HL-60 (cell line): ENCODE results near the gene STK25.
"Not testable (repeated sequence)": the region's sequence is repeated elsewhere in the genome, so short reads cannot be mapped to it uniquely, and the experiment has no call there.

Source experiments
- DNase-seq, 2 experiments: peaks; one replicate each; pipeline ENCODE4 v3.0.0-alpha.2; 2010 to 2020; ENCODE audit warnings: low read depth in 1 of 2, low spot score in 1 of 2
- H3K27ac ChIP-seq: fragments of 250-450 bp; sonication (Bioruptor Pico); replicated peaks from 2 replicates; pipeline ENCODE4 v1.5.1; 2020; ENCODE audit warnings: mild to moderate bottlenecking, moderate library complexity
- H3K27me3 ChIP-seq: fragments of 250-450 bp; sonication (Bioruptor Pico); 2 replicates; pipeline ENCODE4 v1.5.1; 2021; ENCODE audit warnings: mild to moderate bottlenecking, moderate library complexity; ENCODE audit not compliant: insufficient read depth, poor library complexity, severe bottlenecking
- H3K4me3 ChIP-seq: replicated peaks from 2 replicates; pipeline ENCODE4 v1.5.1; 2011; ENCODE audit warnings: mild to moderate bottlenecking, control low read depth, low read length; ENCODE audit not compliant: insufficient read depth
- GABPA ChIP-seq: IDR thresholded peaks from 2 replicates; pipeline ENCODE4 v1.6.1; 2012; ENCODE audit warnings: low read depth
- POLR2AphosphoS5 ChIP-seq: IDR thresholded peaks from 2 replicates; pipeline ENCODE4 v1.6.1; 2012; ENCODE audit warnings: low read depth
- SPI1 ChIP-seq: IDR thresholded peaks from 2 replicates; pipeline ENCODE4 v1.6.1; 2012; ENCODE audit warnings: low read depth, mild to moderate bottlenecking, borderline replicate concordance
- TF ChIP-seq, protein P1 (sequence below): IDR thresholded peaks from one replicate; pipeline ENCODE4 v1.5.1; 2011; ENCODE audit warnings: low read length, control low read depth, inconsistent platforms; ENCODE audit not compliant: insufficient read depth
- TF ChIP-seq, protein P2 (sequence below): IDR thresholded peaks from 2 replicates; pipeline ENCODE4 v1.6.1; 2012; ENCODE audit warnings: low read depth; ENCODE audit not compliant: insufficient replicate concordance

STK25 gene

DNA sequence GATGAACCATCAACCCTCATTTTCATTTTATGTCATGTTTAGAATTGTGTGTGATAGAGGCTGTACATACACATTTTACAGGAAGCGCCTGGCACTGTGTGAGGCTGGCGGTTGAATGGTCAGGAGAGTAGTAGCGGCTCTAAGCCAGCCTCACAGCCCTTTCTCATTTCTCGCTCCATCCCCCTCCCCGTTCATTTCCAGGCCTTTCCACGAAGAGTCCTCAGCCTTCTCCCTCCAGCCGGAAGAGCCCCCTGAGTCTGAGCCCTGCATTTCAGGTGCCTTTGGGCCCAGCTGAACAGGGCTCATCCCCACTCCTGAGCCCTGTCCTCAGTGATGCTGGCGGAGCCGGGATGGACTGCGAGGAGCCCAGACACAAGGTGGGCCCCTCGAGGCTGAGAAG, 51.8 kb downstream of the STK25 start:
- H3K4me3 ChIP-seq, result no peak overlapping the region
- no peak for TF ChIP-seq SPI1
- no peak for TF ChIP-seq GABPA
- TF ChIP-seq POLR2AphosphoS5, result no peak
- TF ChIP-seq, protein P1, sequence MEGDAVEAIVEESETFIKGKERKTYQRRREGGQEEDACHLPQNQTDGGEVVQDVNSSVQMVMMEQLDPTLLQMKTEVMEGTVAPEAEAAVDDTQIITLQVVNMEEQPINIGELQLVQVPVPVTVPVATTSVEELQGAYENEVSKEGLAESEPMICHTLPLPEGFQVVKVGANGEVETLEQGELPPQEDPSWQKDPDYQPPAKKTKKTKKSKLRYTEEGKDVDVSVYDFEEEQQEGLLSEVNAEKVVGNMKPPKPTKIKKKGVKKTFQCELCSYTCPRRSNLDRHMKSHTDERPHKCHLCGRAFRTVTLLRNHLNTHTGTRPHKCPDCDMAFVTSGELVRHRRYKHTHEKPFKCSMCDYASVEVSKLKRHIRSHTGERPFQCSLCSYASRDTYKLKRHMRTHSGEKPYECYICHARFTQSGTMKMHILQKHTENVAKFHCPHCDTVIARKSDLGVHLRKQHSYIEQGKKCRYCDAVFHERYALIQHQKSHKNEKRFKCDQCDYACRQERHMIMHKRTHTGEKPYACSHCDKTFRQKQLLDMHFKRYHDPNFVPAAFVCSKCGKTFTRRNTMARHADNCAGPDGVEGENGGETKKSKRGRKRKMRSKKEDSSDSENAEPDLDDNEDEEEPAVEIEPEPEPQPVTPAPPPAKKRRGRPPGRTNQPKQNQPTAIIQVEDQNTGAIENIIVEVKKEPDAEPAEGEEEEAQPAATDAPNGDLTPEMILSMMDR, result no peak
- TF ChIP-seq, protein P2, sequence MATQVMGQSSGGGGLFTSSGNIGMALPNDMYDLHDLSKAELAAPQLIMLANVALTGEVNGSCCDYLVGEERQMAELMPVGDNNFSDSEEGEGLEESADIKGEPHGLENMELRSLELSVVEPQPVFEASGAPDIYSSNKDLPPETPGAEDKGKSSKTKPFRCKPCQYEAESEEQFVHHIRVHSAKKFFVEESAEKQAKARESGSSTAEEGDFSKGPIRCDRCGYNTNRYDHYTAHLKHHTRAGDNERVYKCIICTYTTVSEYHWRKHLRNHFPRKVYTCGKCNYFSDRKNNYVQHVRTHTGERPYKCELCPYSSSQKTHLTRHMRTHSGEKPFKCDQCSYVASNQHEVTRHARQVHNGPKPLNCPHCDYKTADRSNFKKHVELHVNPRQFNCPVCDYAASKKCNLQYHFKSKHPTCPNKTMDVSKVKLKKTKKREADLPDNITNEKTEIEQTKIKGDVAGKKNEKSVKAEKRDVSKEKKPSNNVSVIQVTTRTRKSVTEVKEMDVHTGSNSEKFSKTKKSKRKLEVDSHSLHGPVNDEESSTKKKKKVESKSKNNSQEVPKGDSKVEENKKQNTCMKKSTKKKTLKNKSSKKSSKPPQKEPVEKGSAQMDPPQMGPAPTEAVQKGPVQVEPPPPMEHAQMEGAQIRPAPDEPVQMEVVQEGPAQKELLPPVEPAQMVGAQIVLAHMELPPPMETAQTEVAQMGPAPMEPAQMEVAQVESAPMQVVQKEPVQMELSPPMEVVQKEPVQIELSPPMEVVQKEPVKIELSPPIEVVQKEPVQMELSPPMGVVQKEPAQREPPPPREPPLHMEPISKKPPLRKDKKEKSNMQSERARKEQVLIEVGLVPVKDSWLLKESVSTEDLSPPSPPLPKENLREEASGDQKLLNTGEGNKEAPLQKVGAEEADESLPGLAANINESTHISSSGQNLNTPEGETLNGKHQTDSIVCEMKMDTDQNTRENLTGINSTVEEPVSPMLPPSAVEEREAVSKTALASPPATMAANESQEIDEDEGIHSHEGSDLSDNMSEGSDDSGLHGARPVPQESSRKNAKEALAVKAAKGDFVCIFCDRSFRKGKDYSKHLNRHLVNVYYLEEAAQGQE, result no peak
- DNase-seq, result no peak
- H3K27me3 ChIP-seq, result peaks cover 33% of the 10 kb centered on the region
- H3K27ac ChIP-seq, result no peak overlapping the region

DNA sequence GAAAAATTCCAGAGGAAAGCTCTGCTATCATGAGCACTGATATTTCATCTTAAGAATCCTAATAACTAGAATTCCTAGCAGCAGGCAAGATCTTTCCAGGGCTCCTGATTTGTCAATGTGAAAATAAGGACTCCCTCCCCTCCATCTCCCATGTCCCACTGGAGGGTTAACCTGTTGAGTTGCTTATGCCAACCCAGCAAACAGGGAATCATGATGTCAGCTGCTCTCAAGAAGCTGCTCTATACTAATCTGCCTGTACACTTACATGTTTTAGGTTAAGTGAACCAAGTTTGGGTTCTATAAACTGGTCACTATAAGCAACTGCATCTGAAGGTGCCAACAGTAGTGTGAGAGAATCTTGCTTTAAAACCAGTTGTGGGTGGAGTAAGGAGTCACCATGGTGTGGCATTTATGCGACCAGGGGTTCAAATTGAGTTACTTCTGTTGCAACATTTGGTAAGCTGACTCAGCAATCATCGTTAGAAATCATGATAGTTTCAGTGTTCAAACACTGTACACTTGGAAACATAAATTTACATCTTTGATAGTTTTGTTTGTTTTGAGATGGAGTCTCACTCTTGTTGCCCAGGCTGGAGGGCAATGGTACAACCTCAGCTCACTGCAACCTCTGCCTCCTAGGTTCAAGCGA, 53.4 kb downstream of the STK25 start:
- no peak for TF ChIP-seq SPI1
- TF ChIP-seq, protein P1, result no peak
- TF ChIP-seq POLR2AphosphoS5, result no peak
- no peak for TF ChIP-seq GABPA
- TF ChIP-seq, protein P2, result no peak
- no peak overlapping the region for H3K4me3 ChIP-seq
- H3K27me3 ChIP-seq, result peaks cover 37% of the 10 kb centered on the region
- no peak for DNase-seq
- no peak overlapping the region for H3K27ac ChIP-seq

DNA sequence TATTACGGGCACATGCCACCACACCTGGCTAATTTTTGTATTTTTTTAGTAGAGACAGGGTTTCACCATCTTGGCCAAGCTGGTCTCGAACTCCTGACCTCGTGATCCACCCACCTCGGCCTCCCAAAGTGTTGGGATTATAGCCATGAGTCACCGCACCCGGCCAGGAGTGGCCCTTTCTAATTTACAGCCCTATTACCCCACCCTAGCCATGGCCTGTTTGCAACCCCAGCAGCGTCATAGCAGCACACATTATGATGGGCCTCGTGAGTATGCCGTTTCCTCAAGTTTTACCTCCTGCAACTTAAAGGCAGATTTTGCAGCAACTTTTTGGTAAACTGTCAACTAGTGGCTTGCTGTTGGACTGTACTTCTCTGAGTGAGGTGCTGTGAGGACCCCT, 54.5 kb downstream of the STK25 start:
- not testable (repeated sequence) for H3K27ac ChIP-seq, H3K4me3 ChIP-seq, DNase-seq
- H3K27me3 ChIP-seq, result peaks cover 38% of the 10 kb centered on the region

DNA sequence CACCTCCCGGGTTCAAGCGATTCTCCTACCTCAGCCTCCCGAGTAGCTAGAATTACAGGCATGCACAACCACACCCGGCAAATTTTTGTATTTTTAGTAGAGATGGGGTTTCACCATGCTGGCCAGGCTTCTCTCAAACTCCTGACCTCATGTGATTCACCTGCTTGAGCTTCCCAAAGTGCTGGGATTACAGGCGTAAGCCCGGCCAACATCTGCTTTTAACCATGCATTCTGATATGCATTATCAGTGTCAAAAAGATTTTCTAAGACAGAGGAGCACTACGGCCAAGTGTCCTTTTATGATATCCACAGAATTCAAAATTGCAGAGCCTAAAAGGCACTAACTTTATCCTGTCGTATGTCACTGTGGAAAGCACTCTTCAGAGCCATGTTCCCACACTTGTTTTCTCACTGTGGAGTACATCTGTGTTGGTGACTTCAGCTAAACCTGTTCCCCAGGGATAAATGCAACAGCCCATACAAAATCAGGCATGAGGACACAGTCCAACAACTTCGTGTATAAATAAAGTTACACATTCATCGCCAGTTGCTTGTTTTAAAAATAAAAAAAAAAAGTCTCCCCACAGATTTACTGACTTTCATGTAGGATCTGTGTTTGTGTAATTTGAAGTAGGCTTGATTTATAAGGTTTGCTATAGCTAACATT, 56.4 kb downstream of the STK25 start:
- Histone ChIP-seq H3K4me3 (no peak overlapping the region), H3K27me3 (peaks cover 47% of the 10 kb centered on the region), H3K27ac (no peak overlapping the region)
- TF ChIP-seq POLR2AphosphoS5, result no peak
- TF ChIP-seq SPI1, result no peak
- no peak for TF ChIP-seq GABPA
- no peak for DNase-seq

DNA sequence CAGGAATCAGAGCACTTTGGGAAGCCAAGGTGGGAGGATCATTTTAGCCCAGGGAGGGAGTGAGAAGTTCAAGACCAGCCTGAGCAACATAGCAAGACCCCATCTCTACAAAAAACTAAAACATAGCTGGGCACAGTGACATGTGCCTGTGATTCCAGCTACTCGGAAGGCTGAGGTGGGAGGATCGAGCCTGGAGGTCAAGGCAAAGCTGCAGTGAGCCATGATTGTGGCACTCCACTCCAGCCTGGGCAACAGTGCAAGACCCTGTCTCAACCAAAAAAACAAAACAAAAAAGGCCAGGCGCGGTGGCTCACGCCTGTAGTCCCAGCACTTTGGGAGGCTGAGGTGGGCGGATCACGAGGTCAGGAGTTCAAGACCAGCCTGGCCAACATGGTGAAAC, 58.3 kb downstream of the STK25 start:
- not testable (repeated sequence) for DNase-seq, H3K27ac ChIP-seq, H3K4me3 ChIP-seq
- peaks cover 53% of the 10 kb centered on the region for H3K27me3 ChIP-seq
